Measurements from ENCODE around the gene GPER1.
"Not testable (repeated sequence)": the region's sequence is repeated elsewhere in the genome, so short reads cannot be mapped to it uniquely, and the experiment has no call there.

GPER1 gene

DNA sequence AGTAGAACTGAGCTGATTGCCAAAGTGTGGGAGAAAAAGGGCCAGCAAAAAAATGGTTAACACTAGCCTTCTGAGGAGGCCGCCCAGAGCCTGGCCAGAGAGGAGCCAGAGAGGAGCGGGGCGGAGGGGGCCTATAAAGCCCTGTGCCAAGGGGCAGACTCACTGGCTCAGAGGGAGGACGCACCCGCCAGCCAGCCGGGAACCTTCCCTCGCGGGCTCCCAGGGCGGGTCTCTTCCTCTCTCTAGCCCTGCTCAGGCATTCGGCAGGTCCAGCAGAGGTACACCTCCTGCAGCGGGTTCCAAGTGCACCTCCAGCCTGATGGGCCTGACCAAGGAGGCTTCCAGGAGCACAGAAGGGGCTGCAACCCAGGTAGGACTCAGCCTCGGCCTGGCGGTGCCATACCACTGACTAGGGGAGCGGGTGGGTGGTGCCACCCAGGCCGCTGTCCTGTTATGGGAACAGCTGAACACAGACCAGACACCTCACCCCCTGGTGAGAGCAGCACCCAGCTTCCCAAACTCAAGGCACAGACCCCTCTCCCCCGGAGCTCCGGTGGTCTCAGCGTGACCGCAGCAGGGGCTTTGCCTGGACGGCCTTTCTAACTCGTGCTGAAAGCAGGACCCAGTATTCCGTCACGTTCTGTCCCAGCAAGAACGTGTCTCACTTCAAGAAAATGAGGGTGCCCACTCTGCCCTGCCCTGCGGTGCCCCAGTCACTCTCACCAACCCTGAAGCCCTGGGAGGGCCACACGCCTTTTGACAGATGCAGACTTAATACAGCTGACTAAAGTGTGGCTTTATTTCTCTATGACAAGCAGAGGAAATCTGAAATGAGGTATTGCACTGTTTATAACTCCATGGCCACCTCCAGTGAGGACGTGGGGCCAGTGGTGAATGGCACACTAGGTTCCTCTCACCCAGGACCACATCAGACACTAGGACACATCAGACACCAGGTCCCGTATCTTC lies at the start of gene GPER1:
GPER1 (plus strand) TSS at position 162 of the 969 bp plus-strand sequence. CDS start 3,616 bp downstream, outside the sequence.
- DNase-seq (ENCODE audit: low spot score), result peak; percentile 88

GRCh38 chr7:1040233-1040632 lies 47.7 kb upstream of the GPER1 start:
- DNase-seq (ENCODE audit: low spot score), result not testable (repeated sequence)

DNA sequence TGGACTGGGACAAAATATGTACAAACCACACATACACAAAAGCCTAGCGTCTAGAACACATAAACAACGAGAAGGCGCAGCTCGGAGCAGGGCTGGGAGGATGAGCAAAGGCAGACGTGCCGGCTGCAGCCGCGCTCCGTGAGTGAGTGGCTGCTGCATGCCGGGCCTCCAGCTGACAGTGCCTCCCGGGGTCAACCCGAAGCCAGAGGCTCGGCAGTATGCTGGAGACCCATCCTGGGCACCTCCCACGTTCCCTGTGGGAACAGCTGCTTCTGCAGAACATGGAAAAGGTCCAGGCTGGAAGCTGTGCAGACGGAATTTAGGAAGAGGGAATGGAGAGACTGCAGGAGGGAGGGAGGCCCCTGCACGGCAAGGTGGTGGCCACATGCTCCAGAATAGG lies 47.1 kb upstream of the GPER1 start:
- DNase-seq (ENCODE audit: low spot score), result peak; percentile 60

- no peak for DNase-seq (ENCODE audit: low spot score)
Observed at GRCh38 chr7:1041551-1042491, 46.1 kb upstream of the GPER1 start.

GRCh38 chr7:1042492-1042833 lies 45.5 kb upstream of the GPER1 start:
- no peak for DNase-seq (ENCODE audit: low spot score)

GRCh38 chr7:1043552-1044188 lies 44.2 kb upstream of the GPER1 start:
- no peak for DNase-seq (ENCODE audit: low spot score)

- peak; percentile 100 for DNase-seq (ENCODE audit: low spot score)
Observed at GRCh38 chr7:1044189-1045068, 43.5 kb upstream of the GPER1 start, which contains the start of gene GPR146. GPR146 (plus strand) TSS chr7:1044546; CDS start chr7:1057516, 12,970 bp downstream.

- no peak for DNase-seq (ENCODE audit: low spot score)
Observed at GRCh38 chr7:1045069-1046063, 42.5 kb upstream of the GPER1 start.

DNA sequence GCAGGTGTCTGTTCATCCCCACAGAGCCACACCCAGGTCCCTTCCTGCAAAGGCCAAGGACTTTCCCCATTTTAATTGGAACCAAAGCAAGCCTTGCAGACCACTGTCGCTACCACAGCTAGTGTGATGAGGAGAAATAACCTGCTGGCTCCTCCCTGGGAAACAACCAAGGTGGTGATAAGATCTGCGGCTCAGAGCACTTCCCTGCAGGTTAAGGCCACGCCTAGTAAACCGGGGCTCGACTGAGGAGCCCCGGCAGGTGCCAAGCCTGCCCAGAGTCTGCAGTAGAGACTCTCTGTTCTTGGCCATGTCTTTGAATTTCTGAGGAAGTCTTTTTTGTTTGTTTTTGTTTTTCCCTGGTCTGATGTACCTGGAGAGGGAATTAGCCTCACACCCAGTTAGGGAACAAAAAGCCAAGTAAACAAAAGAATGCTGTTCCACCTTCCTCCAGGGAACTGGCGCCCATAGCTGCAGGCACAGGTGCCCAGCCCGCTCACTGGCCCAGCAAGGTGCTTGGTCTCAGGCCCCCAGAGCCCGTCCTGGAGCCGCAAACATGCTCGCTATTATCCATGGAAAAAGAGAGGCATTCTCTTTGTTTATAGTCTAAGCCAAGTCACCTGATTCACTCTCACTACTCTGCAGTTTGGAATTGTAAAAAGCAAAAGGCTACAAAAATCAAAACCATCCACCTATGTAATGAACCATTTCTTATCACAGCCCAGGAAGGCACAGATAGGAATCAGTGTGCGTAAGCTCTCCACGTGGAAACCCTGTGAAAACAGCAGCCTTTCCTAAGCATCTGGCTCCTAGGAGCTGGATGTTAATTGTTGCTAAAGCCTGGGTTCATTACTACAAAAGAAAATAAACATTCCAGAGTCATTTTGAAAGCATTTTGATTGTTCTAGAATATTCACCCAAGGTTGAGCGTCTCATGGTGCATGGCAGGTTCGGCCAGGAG lies 40.9 kb upstream of the GPER1 start:
- no peak for DNase-seq (ENCODE audit: low spot score)

- no peak for DNase-seq (ENCODE audit: low spot score)
Observed at GRCh38 chr7:1049006-1049741, 38.7 kb upstream of the GPER1 start.

- no peak for DNase-seq (ENCODE audit: low spot score)
Observed at GRCh38 chr7:1049801-1050200, 38.1 kb upstream of the GPER1 start.

GRCh38 chr7:1050254-1050906 lies 37.5 kb upstream of the GPER1 start:
- no peak for DNase-seq (ENCODE audit: low spot score)

DNA sequence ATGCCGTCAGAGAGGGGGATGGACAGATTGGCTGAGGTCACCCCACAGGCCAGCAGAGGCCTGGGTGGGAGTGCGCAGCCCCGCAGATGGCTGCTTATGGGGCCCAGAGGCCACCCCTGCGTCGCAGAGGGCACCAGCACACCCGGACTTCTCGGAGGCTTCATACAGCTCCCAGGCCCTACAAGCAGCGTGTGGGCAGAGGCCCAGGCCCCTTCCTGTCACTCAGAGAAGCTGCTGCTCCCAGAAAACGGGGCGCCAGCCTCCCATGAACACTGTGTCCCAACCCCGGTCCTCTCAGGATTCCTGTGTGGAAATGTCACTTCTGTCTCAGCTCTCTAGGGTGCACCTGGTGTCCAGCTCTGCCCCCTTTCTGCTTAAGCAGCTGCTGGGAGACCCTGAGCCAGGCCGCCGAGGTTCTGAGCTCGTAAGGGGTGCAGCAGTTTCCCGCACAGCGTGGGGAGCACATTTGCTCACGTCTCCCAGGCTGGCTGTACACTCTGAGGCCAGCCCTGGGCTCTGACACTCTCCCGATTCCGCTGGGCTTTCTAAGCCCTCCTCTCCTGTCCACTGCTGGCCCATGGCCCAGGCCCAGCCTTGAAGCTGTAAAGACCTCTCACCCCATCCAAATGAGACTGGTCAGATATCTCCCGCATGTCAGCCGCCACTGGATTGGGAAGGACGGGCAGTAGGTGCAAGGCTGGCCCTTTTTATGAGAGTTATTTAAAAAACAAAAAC lies 36.8 kb upstream of the GPER1 start:
- no peak for DNase-seq (ENCODE audit: low spot score)

DNA sequence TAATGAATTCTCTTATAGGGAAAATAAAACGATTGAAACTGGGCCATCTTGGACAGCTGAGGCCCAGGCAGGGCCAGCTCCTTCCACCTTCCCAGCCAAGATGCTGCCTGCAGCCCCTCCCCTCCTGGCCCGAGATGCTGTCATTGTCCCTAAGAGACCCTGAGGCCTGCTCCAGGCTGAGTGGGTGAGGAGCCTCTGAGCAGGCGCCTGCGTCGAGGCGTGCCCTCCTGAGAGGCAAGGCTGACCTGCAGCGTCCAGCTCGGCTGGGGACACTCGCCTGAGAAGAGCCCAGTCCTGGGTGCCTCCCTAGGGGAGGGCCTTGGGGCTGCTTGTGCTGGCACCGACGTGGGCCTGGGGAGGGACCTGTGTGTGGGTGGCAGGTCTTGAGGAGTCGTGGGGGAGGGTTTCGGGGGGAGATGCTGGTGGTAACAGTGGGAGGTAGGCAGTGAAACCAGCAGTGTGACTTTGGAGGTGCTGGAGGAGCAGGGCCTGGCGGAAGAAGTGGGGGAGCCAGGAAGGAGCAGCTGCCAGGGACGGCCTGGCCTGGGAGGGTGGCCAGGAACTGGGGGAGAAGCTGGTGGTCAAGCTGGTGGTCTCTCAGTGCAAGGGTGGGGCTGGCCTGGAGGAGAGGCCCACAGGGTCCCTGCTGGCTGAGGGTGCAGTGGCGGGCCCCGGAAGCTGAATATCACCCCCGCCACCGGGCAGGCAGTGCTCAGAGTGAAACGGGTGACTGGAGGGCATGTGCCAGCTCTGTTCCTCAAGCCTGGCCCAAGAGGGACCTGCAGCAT lies 35.7 kb upstream of the GPER1 start:
- no peak for DNase-seq (ENCODE audit: low spot score)

GRCh38 chr7:1053002-1053411 lies 34.9 kb upstream of the GPER1 start:
- DNase-seq (ENCODE audit: low spot score), result no peak

Data from AG20443 (cell line).